GM21619 (cell line): ENCODE data around the gene VPREB3.

Experiments used
- ATAC-seq: cut with Tn5 transposase; IDR thresholded peaks from one replicate; pipeline ENCODE4 v1.9.1; 2021; ENCODE audit not compliant: unreplicated experiment

VPREB3 gene

GRCh38 chr22:23767673-23768548, 13.7 kb upstream of the VPREB3 start, which contains the start of gene CHCHD10:
CHCHD10 (minus strand) TSS chr22:23767972; CDS start chr22:23767874, 98 bp downstream.
- no peak for ATAC-seq

GRCh38 chr22:23767303-23767672, 13.1 kb upstream of the VPREB3 start:
- ATAC-seq = no peak

GRCh38 chr22:23764899-23765881, 11.0 kb upstream of the VPREB3 start:
- ATAC-seq = no peak

- ATAC-seq = no peak
These were observed 9.7 kb upstream of the VPREB3 start for GRCh38 chr22:23763954-23764353.

GRCh38 chr22:23763579-23763945, 9.3 kb upstream of the VPREB3 start:
- ATAC-seq = no peak

GRCh38 chr22:23762842-23763578, 8.8 kb upstream of the VPREB3 start, which contains the start of gene C22orf15:
C22orf15 (plus strand) TSS chr22:23762990; CDS start chr22:23763307, 317 bp downstream.
- ATAC-seq = no peak

- ATAC-seq = no peak
These were observed 5.8 kb upstream of the VPREB3 start for GRCh38 chr22:23760056-23760455.

GRCh38 chr22:23759566-23759965, 5.3 kb upstream of the VPREB3 start:
- no peak for ATAC-seq

- ATAC-seq = no peak
These were observed 2.7 kb upstream of the VPREB3 start for GRCh38 chr22:23756891-23757290.

- ATAC-seq = no peak
These were observed 1.5 kb upstream of the VPREB3 start for GRCh38 chr22:23755711-23756110.

- no peak for ATAC-seq
These were observed 883 bp upstream of the VPREB3 start for GRCh38 chr22:23754980-23755636.

GRCh38 chr22:23753385-23753784, 840 bp downstream of the VPREB3 start:
- ATAC-seq = no peak

- no peak for ATAC-seq
These were observed 1.5 kb downstream of the VPREB3 start for GRCh38 chr22:23752750-23753149.

GRCh38 chr22:23752090-23752691, 2.0 kb downstream of the VPREB3 start:
- ATAC-seq = no peak

GRCh38 chr22:23751441-23751996, 2.7 kb downstream of the VPREB3 start:
- ATAC-seq = peak; percentile 12

- ATAC-seq = peak; percentile 76
These were observed 3.3 kb downstream of the VPREB3 start, which contains the start of gene ZNF70 for GRCh38 chr22:23750714-23751440. ZNF70 (minus strand) TSS chr22:23751112; CDS start chr22:23745140, 5,972 bp downstream.

- no peak for ATAC-seq
These were observed 3.9 kb downstream of the VPREB3 start for GRCh38 chr22:23750367-23750713.

- no peak for ATAC-seq
These were observed 4.4 kb downstream of the VPREB3 start for GRCh38 chr22:23749841-23750301.

GRCh38 chr22:23745791-23746190, 8.4 kb downstream of the VPREB3 start:
- ATAC-seq = no peak
